ENCODE data around the gene CDH11.

GRCh38 chr16:65023802-65024201 lies 98.1 kb downstream of the CDH11 start:
- TF ChIP-seq CTCF (IDR thresholded peaks at IDR 0.05 in 4 of 5, conservative IDR thresholded peaks at IDR 0.05 in 1 of 5) (no peak), POLR2A (IDR thresholded peaks at IDR 0.05) (no peak)

Measured in gastrocnemius medialis (tissue), 4 donors.